IPS-18a (cell line): Measurements from ENCODE around the gene DGUOK.

Experiments
- H3K27ac ChIP-seq: one replicate; pipeline ENCODE4 v1.5.1; 2013; ENCODE audit warnings: low read length
- H3K27me3 ChIP-seq: one replicate; pipeline ENCODE4 v1.6.1; 2013; ENCODE audit warnings: mild to moderate bottlenecking, low read length; ENCODE audit not compliant: control insufficient read depth, insufficient read depth
- H3K36me3 ChIP-seq: one replicate; pipeline ENCODE4 v1.6.1; 2013; ENCODE audit warnings: low read depth, low read length; ENCODE audit not compliant: control insufficient read depth
- H3K4me1 ChIP-seq: one replicate; pipeline ENCODE4 v1.6.1; 2013; ENCODE audit warnings: low read depth, low read length; ENCODE audit not compliant: control insufficient read depth
- H3K4me3 ChIP-seq: one replicate; pipeline ENCODE4 v1.5.1; 2013; ENCODE audit warnings: low read length
- H3K9ac ChIP-seq: one replicate; pipeline ENCODE4 v1.6.1; 2013; ENCODE audit warnings: mild to moderate bottlenecking, low read length, moderate library complexity
- H3K9me3 ChIP-seq: one replicate; pipeline ENCODE4 v1.6.1; 2013; ENCODE audit warnings: low read depth, low read length; ENCODE audit not compliant: control insufficient read depth

DGUOK gene

DNA sequence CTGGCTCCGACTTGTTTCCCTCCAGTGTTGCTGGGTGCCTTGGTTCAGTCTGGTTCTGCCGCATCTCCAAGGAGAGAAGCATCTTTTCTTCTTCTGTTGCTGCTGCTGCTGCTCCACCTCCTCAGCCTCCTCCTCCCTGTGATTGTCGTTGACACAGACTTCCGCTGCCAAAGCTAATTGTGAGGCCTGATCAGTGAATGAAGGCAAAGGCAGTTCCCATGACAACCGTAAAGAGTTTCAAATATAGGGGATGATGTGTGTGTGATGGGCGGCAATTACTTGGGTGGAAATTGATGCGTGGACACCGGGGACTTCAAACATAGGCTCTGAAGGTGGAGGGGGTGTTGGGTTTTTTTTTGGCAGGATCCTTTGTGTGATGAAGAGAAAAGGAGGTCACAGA, 71.8 kb downstream of the DGUOK start:
- no peak overlapping the region for H3K9ac ChIP-seq
- H3K36me3 ChIP-seq = no peaks in the 10 kb centered on the region
- no peaks in the 10 kb centered on the region for H3K9me3 ChIP-seq
- no peak overlapping the region for H3K4me3 ChIP-seq
- peaks cover 6% of the 10 kb centered on the region for H3K27me3 ChIP-seq
- H3K4me1 ChIP-seq = peaks cover 32% of the 10 kb centered on the region
- H3K27ac ChIP-seq = no peak overlapping the region

GRCh38 chr2:73998933-73999332, 72.3 kb downstream of the DGUOK start:
- Histone ChIP-seq H3K27me3 (peaks cover 6% of the 10 kb centered on the region), H3K4me1 (peaks cover 36% of the 10 kb centered on the region), H3K9ac (no peak overlapping the region), H3K4me3 (no peak overlapping the region), H3K9me3 (no peaks in the 10 kb centered on the region), H3K36me3 (no peaks in the 10 kb centered on the region), H3K27ac (no peak overlapping the region)

DNA sequence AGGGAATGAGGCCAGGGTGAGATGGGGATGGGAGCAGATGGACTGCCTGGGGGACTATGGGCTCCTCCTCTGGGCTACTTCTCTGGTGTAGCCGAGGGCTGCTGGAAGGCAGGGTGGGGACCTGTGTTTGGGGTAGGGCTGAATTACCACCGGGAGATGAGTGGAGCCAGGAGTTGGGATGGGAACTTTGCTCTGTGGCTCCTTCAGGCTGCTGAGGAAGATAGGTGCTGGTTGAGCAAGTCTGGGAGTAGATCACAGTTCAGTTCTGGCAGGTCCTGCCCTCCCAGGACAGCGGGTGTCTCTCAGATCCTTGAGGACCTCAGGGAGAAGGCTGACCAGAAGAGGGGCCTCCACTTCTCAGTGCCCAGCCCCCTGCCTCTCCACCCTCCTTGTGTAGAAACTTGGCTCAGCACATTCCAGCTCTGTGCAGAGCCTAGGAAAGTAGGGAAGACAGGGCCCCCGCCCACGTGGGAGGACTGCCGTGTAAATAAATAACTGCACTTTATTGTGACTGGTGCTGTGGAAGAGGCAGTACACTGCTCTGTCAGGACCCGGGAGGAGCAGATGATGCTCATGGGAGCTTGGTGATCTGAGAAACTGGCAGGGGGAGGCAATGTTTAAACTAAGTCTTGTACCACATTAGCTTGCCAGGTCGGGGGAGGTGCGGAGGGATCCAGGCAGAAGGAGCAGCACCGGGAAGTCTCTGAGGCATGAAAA, 73.4 kb downstream of the DGUOK start:
- Histone ChIP-seq H3K9ac (no peak overlapping the region), H3K27ac (no peak overlapping the region), H3K27me3 (peaks cover 6% of the 10 kb centered on the region), H3K9me3 (no peaks in the 10 kb centered on the region), H3K36me3 (no peaks in the 10 kb centered on the region), H3K4me3 (no peak overlapping the region), H3K4me1 (peaks cover 41% of the 10 kb centered on the region)

DNA sequence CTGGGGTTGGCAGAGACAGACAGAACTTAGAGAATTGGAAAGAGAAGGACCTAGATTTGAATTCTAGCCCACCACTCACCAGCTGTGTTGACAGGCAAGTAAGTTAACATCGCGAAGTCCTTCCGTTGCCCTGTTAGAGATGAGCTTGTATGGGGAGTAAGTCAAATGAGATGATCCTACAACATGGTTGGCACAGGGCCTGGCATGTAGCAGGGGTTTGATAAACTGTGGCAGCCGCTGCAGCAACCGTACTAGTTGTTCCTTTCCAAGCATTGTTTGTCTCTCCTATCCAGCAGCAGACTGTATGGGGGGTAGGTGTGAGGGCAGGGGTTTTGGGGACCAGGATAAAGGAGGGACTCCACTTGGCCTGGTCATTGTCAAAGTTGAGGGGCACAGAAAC, 74.0 kb downstream of the DGUOK start:
- Histone ChIP-seq H3K27ac (no peak overlapping the region), H3K9me3 (no peaks in the 10 kb centered on the region), H3K4me3 (no peak overlapping the region), H3K36me3 (no peaks in the 10 kb centered on the region), H3K27me3 (peaks cover 6% of the 10 kb centered on the region), H3K9ac (no peak overlapping the region), H3K4me1 (peaks cover 35% of the 10 kb centered on the region)

DNA sequence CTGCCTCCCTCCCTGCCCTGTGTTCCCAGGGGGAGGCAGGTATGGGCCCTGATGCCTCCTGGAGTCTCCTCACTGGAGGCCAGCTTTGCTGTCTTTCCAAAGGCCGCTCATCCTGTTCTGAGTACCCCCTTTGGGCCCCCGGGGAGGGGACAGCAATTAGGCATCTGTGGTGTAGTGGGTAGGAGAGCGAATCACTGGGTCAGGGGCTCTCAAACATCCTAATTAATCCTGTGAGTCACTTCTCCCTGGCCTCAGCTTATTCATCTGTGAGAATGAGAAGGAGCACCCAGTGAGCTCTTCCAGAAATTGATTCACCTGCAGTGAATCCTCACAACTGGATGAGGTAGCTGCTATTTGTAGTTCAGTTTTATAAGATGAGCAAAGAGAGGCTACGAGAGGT, 74.4 kb downstream of the DGUOK start:
- Histone ChIP-seq H3K4me1 (peaks cover 35% of the 10 kb centered on the region), H3K9me3 (no peaks in the 10 kb centered on the region), H3K9ac (no peak overlapping the region), H3K27me3 (peaks cover 6% of the 10 kb centered on the region), H3K4me3 (no peak overlapping the region), H3K27ac (no peak overlapping the region), H3K36me3 (no peaks in the 10 kb centered on the region)

- H3K4me3 ChIP-seq = peak overlapping the region; percentile 29
- H3K9me3 ChIP-seq = no peaks in the 10 kb centered on the region
- no peaks in the 10 kb centered on the region for H3K36me3 ChIP-seq
- no peak overlapping the region for H3K27ac ChIP-seq
- peaks cover 6% of the 10 kb centered on the region for H3K27me3 ChIP-seq
- no peak overlapping the region for H3K9ac ChIP-seq
- peaks cover 43% of the 10 kb centered on the region for H3K4me1 ChIP-seq
These were observed 75.3 kb downstream of the DGUOK start for GRCh38 chr2:74001781-74002504.

GRCh38 chr2:74002505-74003421, 76.1 kb downstream of the DGUOK start:
- no peaks in the 10 kb centered on the region for H3K36me3 ChIP-seq
- peaks cover 6% of the 10 kb centered on the region for H3K27me3 ChIP-seq
- H3K9ac ChIP-seq = peak overlapping the region; percentile 63
- peaks cover 43% of the 10 kb centered on the region for H3K4me1 ChIP-seq
- no peaks in the 10 kb centered on the region for H3K9me3 ChIP-seq
- peak overlapping the region; percentile 67 for H3K4me3 ChIP-seq
- H3K27ac ChIP-seq = no peak overlapping the region

GRCh38 chr2:74003494-74004211, 77.0 kb downstream of the DGUOK start:
- peak overlapping the region; percentile 35 for H3K9ac ChIP-seq
- no peaks in the 10 kb centered on the region for H3K36me3 ChIP-seq
- peaks cover 48% of the 10 kb centered on the region for H3K4me1 ChIP-seq
- peak overlapping the region; percentile 67 for H3K4me3 ChIP-seq
- no peaks in the 10 kb centered on the region for H3K9me3 ChIP-seq
- H3K27me3 ChIP-seq = peaks cover 6% of the 10 kb centered on the region
- H3K27ac ChIP-seq = no peak overlapping the region

DNA sequence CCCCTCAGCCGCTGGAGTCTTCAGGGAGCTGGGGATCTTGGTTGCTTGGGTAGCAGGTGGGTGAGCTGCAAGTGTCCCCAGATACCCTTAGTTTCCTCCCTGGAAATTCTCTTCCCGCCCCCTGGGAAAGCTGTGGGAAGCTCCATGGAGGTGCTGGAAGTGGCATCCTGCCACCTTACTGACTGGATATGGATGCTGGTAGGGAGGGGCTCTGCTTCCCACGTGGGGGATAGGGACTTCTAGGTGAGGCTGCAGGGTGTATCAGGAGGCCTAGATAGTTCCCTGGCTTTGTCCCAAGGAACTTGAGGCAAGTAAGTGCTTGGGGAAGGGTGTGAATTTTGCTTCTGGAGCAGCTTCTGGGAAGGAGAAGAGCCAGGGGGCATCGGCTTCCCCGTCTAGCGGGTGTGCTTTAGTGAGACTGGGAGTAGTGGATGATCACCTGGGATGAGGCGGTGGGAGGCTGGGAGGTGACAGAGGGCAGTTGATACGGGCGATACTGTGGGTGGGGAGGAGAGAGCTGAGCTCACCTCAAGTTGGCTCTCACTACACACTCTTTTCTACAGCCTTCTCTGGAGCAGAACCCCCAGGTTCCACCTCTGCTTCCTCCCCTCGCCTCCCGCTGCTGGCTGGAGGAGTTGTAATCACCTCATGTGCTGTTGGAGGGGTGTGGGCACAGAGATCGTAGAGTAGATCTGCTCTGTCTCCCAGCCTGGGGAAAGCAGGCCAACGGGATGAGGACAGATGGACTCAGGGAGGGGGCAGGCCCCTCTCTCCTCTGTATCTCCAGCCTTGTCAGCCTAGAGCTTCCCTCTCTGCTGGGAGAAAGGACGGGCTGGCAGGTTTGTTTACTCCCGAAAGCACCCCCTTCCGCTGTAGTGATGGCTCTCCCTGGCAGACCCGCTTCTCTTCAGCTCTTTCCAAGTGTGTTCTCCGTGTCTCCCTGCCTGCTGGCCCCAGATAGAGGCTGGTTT, 77.8 kb downstream of the DGUOK start:
- peaks cover 6% of the 10 kb centered on the region for H3K27me3 ChIP-seq
- peak overlapping the region; percentile 37 for H3K4me3 ChIP-seq
- H3K9me3 ChIP-seq = no peaks in the 10 kb centered on the region
- H3K9ac ChIP-seq = peak overlapping the region; percentile 35
- peaks cover 3% of the 10 kb centered on the region for H3K36me3 ChIP-seq
- peaks cover 45% of the 10 kb centered on the region for H3K4me1 ChIP-seq
- H3K27ac ChIP-seq = no peak overlapping the region

GRCh38 chr2:74005786-74006185, 79.1 kb downstream of the DGUOK start:
- Histone ChIP-seq H3K36me3 (peaks cover 3% of the 10 kb centered on the region), H3K9ac (no peak overlapping the region), H3K4me3 (no peak overlapping the region), H3K27me3 (peaks cover 6% of the 10 kb centered on the region), H3K9me3 (no peaks in the 10 kb centered on the region), H3K4me1 (peaks cover 38% of the 10 kb centered on the region), H3K27ac (no peak overlapping the region)
